K562 (cell line): ENCODE results near the gene MFAP2. TPM values are rescaled to one million over a fixed set of nuclear protein-coding genes. Genes with fewer than 3 reads are reported as not detected.

Experiments
- ATAC-seq: fragments of 200-7000 bp; cut with Tn5 transposase; 3 replicates; pipeline ENCODE4 v1.9.1; 2020; ENCODE audit warnings: moderate library complexity
- BruUV-seq: library from RNA; stranded (reverse); fragments of 400-500 nt; replicated peaks from 2 replicates; lab custom pipeline; 2021; lab: Mats Ljungman, UMichigan
- CTCF ChIA-PET: fragments of 300-600 bp; formaldehyde crosslinking; extraction: SDS; loops from one replicate; lab custom pipeline; 2021; ENCODE audit warnings: low intra/inter-chr PET ratio; lab: Yijun Ruan, JAX
- POLR2A ChIA-PET: fragments of 300-600, 350-650 bp; sonication (Branson Sonifier 250); formaldehyde crosslinking; extraction: SDS; loops from one replicate; lab custom pipeline; 2021; ENCODE audit warnings: antibody characterized with exemption, inconsistent platforms; lab: Yijun Ruan, JAX
- DNase-seq, 4 experiments: peaks; one replicate each; pipeline versions ENCODE4 v3.0.0 to v3.0.0-alpha.2; 2011 to 2018; ENCODE audit warnings: low spot score in 3 of 4, mixed read lengths in 3 of 4; ENCODE audit errors: extremely low read depth in 1 of 4
- FAIRE-seq: peaks from 2 replicates; lab custom pipeline; 2011; peaks lifted over from hg19 to GRCh38; lab: Jason Lieb, UNC
- H2AFZ ChIP-seq: 2 replicates; pipeline ENCODE4 v1.6.0; 2011; ENCODE audit warnings: low read depth, low read length, control low read depth, inconsistent platforms
- H3K27ac ChIP-seq: fragments of 200-600 bp; 3 replicates; pipeline ENCODE4 v1.8.0; 2011; ENCODE audit warnings: low read depth, mild to moderate bottlenecking, control low read depth, inconsistent platforms, low read length, moderate library complexity, mixed read lengths; ENCODE audit errors: extremely low read depth
- H3K27me3 ChIP-seq, 2 experiments: fragments of 300-600 bp in 1 of 2; 2 replicates in 1 of 2; 3 replicates in 1 of 2; pipeline versions ENCODE4 v1.6.0 to v1.8.0; 2011; ENCODE audit warnings: inconsistent platforms in 2 of 2, low read length in 2 of 2, mild to moderate bottlenecking in 1 of 2, mixed read lengths in 1 of 2, moderate library complexity in 1 of 2; ENCODE audit not compliant: control insufficient read depth in 2 of 2, insufficient read depth in 2 of 2
- H3K36me3 ChIP-seq: fragments of 300-600 bp; 3 replicates; pipeline ENCODE4 v1.8.0; 2011; ENCODE audit warnings: mild to moderate bottlenecking, low read length, inconsistent platforms; ENCODE audit not compliant: control insufficient read depth, insufficient read depth
- H3K4me1 ChIP-seq, 2 experiments: fragments of 200-600 bp in 1 of 2; replicated peaks in 1 of 2; 2 replicates in 1 of 2; 3 replicates in 1 of 2; pipeline versions ENCODE4 v1.5.1 to v1.8.0; 2011; ENCODE audit warnings: inconsistent platforms in 2 of 2, low read length in 2 of 2, mild to moderate bottlenecking in 1 of 2, mixed read lengths in 1 of 2, moderate library complexity in 1 of 2; ENCODE audit not compliant: control insufficient read depth in 2 of 2, insufficient read depth in 2 of 2
- H3K4me2 ChIP-seq: 2 replicates; pipeline ENCODE4 v1.6.1; 2011; ENCODE audit warnings: low read length, control low read depth, inconsistent platforms, mixed read lengths; ENCODE audit not compliant: insufficient read depth
- H3K4me3 ChIP-seq: fragments of 200-600 bp; sonication (generic), shearing (Covaris generic); 2 replicates; pipeline ENCODE4 v1.5.1; 2016; ENCODE audit warnings: control low read depth, inconsistent platforms
- H3K79me2 ChIP-seq: fragments of 200-600 bp; 3 replicates; pipeline ENCODE4 v1.8.0; 2011; ENCODE audit warnings: low read length, inconsistent platforms; ENCODE audit not compliant: control insufficient read depth, insufficient read depth
- H3K9ac ChIP-seq, 2 experiments: 2 replicates each; pipeline versions ENCODE4 v1.6.0 to v1.6.1; 2011; ENCODE audit warnings: low read depth in 2 of 2, low read length in 2 of 2, control low read depth in 1 of 2, inconsistent platforms in 1 of 2, mild to moderate bottlenecking in 1 of 2, mixed read lengths in 1 of 2; ENCODE audit not compliant: insufficient read depth in 1 of 2
- H3K9me1 ChIP-seq: one replicate; pipeline ENCODE4 v1.6.0; 2011; ENCODE audit warnings: inconsistent platforms, mild to moderate bottlenecking, low read length, moderate library complexity; ENCODE audit not compliant: control insufficient read depth, insufficient read depth
- H3K9me3 ChIP-seq: replicated peaks from 2 replicates; pipeline ENCODE4 v1.5.1; 2011; ENCODE audit warnings: low read depth, low read length, inconsistent platforms; ENCODE audit not compliant: control insufficient read depth, insufficient read depth
- H4K20me1 ChIP-seq: replicated peaks from 2 replicates; pipeline ENCODE4 v1.6.1; 2011; ENCODE audit warnings: low read length, inconsistent platforms, mixed read lengths; ENCODE audit not compliant: control insufficient read depth, insufficient read depth
- BCOR ChIP-seq: fragments of 450-650 bp; IDR thresholded peaks from 2 replicates; pipeline ENCODE4 v1.6.1; 2016
- MAX ChIP-seq: sonication (generic); formaldehyde crosslinking; IDR thresholded peaks from 2 replicates; pipeline ENCODE4 v1.9.0; 2022; ENCODE audit warnings: mild to moderate bottlenecking, missing genetic modification reagents
- POLR2AphosphoS5 ChIP-seq: IDR thresholded peaks from 2 replicates; pipeline ENCODE4 v1.6.1; 2011; ENCODE audit warnings: mild to moderate bottlenecking, low read depth, low read length, moderate library complexity; ENCODE audit not compliant: control insufficient read depth, insufficient read depth
- RNF219 ChIP-seq: fragments of 250-450 bp; sonication (Bioruptor Pico); IDR thresholded peaks from 2 replicates; pipeline ENCODE4 v1.5.0; 2022; ENCODE audit warnings: mild to moderate bottlenecking
- TFE3 ChIP-seq: fragments of 450-650 bp; formaldehyde crosslinking; IDR thresholded peaks from 2 replicates; pipeline ENCODE4 v1.4.0; 2020; ENCODE audit warnings: mild to moderate bottlenecking, mixed read lengths
- WGBS: fragments of 100-300 bp; shearing (Covaris generic); methylation state at CpG from one replicate; pipeline ENCODE4 v1.1.6; 2016; ENCODE audit warnings: low coverage, mixed read lengths; ENCODE audit not compliant: insufficient coverage; ENCODE audit errors: missing lambda C conversion rate; 5-methylcytosine and 5-hydroxymethylcytosine counted together
- in situ Hi-C: fragments of 300-500 bp; cut with MboI; formaldehyde crosslinking; loops from 4 replicates; pipeline ENCODE4 v1.15.0; 2018; ENCODE audit warnings: inconsistent platforms, mixed read lengths
- intact Hi-C: fragments of 100-400 bp; cut with micrococcal nuclease; formaldehyde crosslinking; loops from 2 replicates; pipeline ENCODE4 v1.14.2; 2022
- polyA plus RNA-seq, 8 experiments: library from polyadenylated mRNA; depleted of rRNA in 4 of 8; stranded (reverse) in 5 of 8; unstranded in 3 of 8; fragments of >200 nt; fragmentation: Nextera tagmentation in 2 of 8; fragmentation: Illumina TruSeq in 1 of 8; extraction: Ambion mirVana in 2 of 8; extraction: Trizol in 1 of 8; gene quantifications; 2 replicates each; pipeline versions ENCODE4 v1.2.1 to v1.2.3, GENCODE V29; 2011 to 2014; ENCODE audit warnings: inconsistent platforms in 1 of 8, missing spikeins in 1 of 8
- total RNA-seq, 7 experiments: library from RNA; depleted of rRNA in 6 of 7; stranded (reverse); fragments of >200 nt in 6 of 7; fragmentation: Illumina TruSeq in 2 of 7; extraction: Trizol in 2 of 7; gene quantifications; 2 replicates each; pipeline versions ENCODE4 v1.2.1 to v1.2.3, GENCODE V29; 2011 to 2021; ENCODE audit warnings: low replicate concordance in 1 of 7

The MFAP2 gene
- total and polyA plus RNA-seq, 9 of the 15 experiments (the other 6 are each of a cell fraction or from before 2014, with no cell fraction given): not detected

- TF ChIP-seq RNF219 (no peak), BCOR (no peak), TFE3 (CRISPR knock-in tag) (no peak)
- TF ChIP-seq, all 486 proteins: peak for 0
Observed at GRCh38 chr1:17027900-17028299, 47.5 kb upstream of the MFAP2 start (continued).

- DNase-seq: no peak
- in situ Hi-C loops (loop anchor here (25.0 kb wide), 1 partner anchor 440 kb away; no protein-coding TSS in a partner anchor), intact Hi-C loops (no loop called here)
- H3K36me3 ChIP-seq: peaks cover 94% of the 10 kb centered on the region
- H3K4me2 ChIP-seq: no peak overlapping the region
- no peaks in the 10 kb centered on the region for H3K9me1 ChIP-seq
- H3K27me3 ChIP-seq: no peaks in the 10 kb centered on the region
- no peak overlapping the region for H2AFZ ChIP-seq
- H3K79me2 ChIP-seq: no peaks in the 10 kb centered on the region
- ATAC-seq: no peak
- no peaks in the 10 kb centered on the region for H3K4me1 ChIP-seq
- 95% methylated on average over 5 of the region's 5 CpGs for WGBS
- peak; percentile 36; the same call in 1 of the 2 replicates for TF ChIP-seq POLR2AphosphoS5
- TF ChIP-seq MAX (CRISPR knock-in tag): no peak
- H3K9me3 ChIP-seq: no peaks in the 10 kb centered on the region
- no peaks in the 10 kb centered on the region for H4K20me1 ChIP-seq
- BruUV-seq: no TSS peak
- H3K27ac ChIP-seq: no peak overlapping the region
- ChIA-PET POLR2A (interaction anchor here (0.5 to 2.3 kb wide), 4 partner anchors 9 to 166 kb away, joined by 3 to 9 read pairs (median 4); no protein-coding TSS in a partner anchor), CTCF (no interaction called here)
- FAIRE-seq: no peak
- no peak overlapping the region for H3K9ac ChIP-seq
- H3K4me3 ChIP-seq: no peak overlapping the region
Observed at GRCh38 chr1:17027403-17027802, 47.0 kb upstream of the MFAP2 start.
